OCI-LY3 (cell line): ENCODE data around the gene KANSL1.

Source experiments
- CTCF ChIP-seq: fragments of 200-600, 300-600 bp; sonication (generic); IDR thresholded peaks from 2 replicates; pipeline ENCODE4 v1.5.1; 2014; ENCODE audit warnings: antibody characterized with exemption, low read length, low read depth
- EZH2phosphoT487 ChIP-seq: fragments of 200-600 bp; shearing (Covaris generic); IDR thresholded peaks from 2 replicates; pipeline ENCODE4 v1.6.1; 2018; ENCODE audit warnings: antibody characterized with exemption, mixed run types, low read depth

GRCh38 chr17:46166692-46167249, 26.5 kb downstream of the KANSL1 start:
- TF ChIP-seq CTCF (no peak), EZH2phosphoT487 (no peak)
